ENCODE measurements around the gene DCP1B.
A peak's percentile ranks its signal among the peaks of the same experiment; 100 is the strongest.

GRCh38 chr12:1936406-1937320, 67.6 kb downstream of the DCP1B start:
- TF ChIP-seq CTCF (IDR thresholded peaks at IDR 0.05): no peak
- peak; percentile 39 to 68 (median 64) for TF ChIP-seq POLR2A (IDR thresholded peaks at IDR 0.05)
